ENCODE data around the gene CTBP1. TPM values are rescaled to one million over a fixed set of nuclear protein-coding genes. Genes with fewer than 3 reads are reported as not detected.

The CTBP1 gene
- polyA plus RNA-seq, 1 donor (not counting 4 experiments of a cell fraction or from before 2014, with no cell fraction given) = 46.9 TPM

DNA sequence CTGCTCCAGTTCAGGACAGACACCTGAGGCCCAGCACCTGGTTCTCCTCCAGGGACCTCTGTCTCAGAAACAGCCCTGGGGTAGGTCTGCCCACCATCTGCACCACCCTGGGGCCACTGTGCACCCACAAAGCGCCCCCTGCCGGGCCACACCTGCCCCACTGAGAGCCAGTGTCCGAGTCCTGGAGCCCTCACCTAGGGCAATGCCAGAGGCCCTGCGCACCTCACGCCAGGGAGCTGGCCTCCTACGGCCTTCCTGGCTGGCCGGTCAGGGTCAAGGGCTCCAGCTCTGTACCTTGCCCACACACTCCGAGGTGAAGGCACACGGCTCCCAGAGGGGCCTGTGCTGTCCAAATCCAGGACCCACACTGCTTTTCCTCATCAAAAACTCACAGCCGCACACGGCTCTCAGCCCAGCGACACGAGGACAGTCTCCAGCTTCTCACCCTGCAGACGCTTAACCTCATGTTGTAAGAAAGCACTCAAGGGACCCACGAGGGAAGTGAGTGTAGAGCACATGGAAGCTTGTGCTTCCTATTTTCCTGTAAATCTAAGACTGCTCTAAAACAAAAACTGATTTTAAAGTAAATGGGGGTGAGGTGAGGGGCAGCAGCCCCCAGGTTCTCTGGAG, 5.4 kb downstream of the CTBP1 start:
- H3K9ac ChIP-seq (ENCODE audit: control insufficient read depth, extremely low read depth, insufficient read depth, low read length) = no peak overlapping the region
- no peak overlapping the region for H3K4me3 ChIP-seq (ENCODE audit: control insufficient read depth in 2 of 3, extremely low read depth in 1 of 3, insufficient read depth in 2 of 3, low read depth in 1 of 3, low read length in 3 of 3)
- DNase-seq (ENCODE audit: low read depth, low spot score) = no peak
- peaks cover 43% of the 10 kb centered on the region for H4K20me1 ChIP-seq (ENCODE audit: control insufficient read depth, extremely low read depth, insufficient read depth, low read length)
- H2AFZ ChIP-seq (ENCODE audit: control insufficient read depth, low read length) = no peak overlapping the region
- no peak overlapping the region for H3K27ac ChIP-seq (ENCODE audit: control insufficient read depth, insufficient read depth, low read length)
- dilution Hi-C loops (cut with MboI; ENCODE audit: extremely low pct_ligation_motif_present, low sequenced_read_pairs) = no loop called here
- H3K4me2 ChIP-seq (ENCODE audit: control insufficient read depth, extremely low read depth, insufficient read depth, low read depth, low read length) = no peak overlapping the region
- H3K9me3 ChIP-seq (ENCODE audit: control insufficient read depth, low read depth, low read length) = no peaks in the 10 kb centered on the region
- peaks cover 88% of the 10 kb centered on the region for H3K79me2 ChIP-seq (ENCODE audit: control insufficient read depth, insufficient read depth, low read length)
- no peaks in the 10 kb centered on the region for H3K9me1 ChIP-seq (ENCODE audit: control insufficient read depth, extremely low read depth, insufficient read depth, low read length)
- TF ChIP-seq, protein P1, sequence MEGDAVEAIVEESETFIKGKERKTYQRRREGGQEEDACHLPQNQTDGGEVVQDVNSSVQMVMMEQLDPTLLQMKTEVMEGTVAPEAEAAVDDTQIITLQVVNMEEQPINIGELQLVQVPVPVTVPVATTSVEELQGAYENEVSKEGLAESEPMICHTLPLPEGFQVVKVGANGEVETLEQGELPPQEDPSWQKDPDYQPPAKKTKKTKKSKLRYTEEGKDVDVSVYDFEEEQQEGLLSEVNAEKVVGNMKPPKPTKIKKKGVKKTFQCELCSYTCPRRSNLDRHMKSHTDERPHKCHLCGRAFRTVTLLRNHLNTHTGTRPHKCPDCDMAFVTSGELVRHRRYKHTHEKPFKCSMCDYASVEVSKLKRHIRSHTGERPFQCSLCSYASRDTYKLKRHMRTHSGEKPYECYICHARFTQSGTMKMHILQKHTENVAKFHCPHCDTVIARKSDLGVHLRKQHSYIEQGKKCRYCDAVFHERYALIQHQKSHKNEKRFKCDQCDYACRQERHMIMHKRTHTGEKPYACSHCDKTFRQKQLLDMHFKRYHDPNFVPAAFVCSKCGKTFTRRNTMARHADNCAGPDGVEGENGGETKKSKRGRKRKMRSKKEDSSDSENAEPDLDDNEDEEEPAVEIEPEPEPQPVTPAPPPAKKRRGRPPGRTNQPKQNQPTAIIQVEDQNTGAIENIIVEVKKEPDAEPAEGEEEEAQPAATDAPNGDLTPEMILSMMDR (optimal IDR thresholded peaks at IDR 0.05 in 1 of 3, IDR thresholded peaks at IDR 0.05 in 1 of 3, conservative IDR thresholded peaks at IDR 0.05 in 1 of 3; ENCODE audit: extremely low read depth in 1 of 3, insufficient read depth in 2 of 3, low read length in 3 of 3) = no peak
- no peak for TF ChIP-seq EZH2 (IDR thresholded peaks at IDR 0.05; ENCODE audit: low read length)
- no peaks in the 10 kb centered on the region for H3K27me3 ChIP-seq (ENCODE audit: control insufficient read depth, extremely low read depth, insufficient read depth, low read length)
- no peak for FAIRE-seq
- H3K36me3 ChIP-seq (ENCODE audit: control insufficient read depth in 2 of 2, extremely low read depth in 1 of 2, insufficient read depth in 2 of 2, low read length in 2 of 2) = peaks cover 11 to 14% of the 10 kb centered on the region in 2 experiments
- H3K4me1 ChIP-seq (ENCODE audit: control insufficient read depth, extremely low read depth, insufficient read depth, low read length) = peaks cover 16% of the 10 kb centered on the region

DNA sequence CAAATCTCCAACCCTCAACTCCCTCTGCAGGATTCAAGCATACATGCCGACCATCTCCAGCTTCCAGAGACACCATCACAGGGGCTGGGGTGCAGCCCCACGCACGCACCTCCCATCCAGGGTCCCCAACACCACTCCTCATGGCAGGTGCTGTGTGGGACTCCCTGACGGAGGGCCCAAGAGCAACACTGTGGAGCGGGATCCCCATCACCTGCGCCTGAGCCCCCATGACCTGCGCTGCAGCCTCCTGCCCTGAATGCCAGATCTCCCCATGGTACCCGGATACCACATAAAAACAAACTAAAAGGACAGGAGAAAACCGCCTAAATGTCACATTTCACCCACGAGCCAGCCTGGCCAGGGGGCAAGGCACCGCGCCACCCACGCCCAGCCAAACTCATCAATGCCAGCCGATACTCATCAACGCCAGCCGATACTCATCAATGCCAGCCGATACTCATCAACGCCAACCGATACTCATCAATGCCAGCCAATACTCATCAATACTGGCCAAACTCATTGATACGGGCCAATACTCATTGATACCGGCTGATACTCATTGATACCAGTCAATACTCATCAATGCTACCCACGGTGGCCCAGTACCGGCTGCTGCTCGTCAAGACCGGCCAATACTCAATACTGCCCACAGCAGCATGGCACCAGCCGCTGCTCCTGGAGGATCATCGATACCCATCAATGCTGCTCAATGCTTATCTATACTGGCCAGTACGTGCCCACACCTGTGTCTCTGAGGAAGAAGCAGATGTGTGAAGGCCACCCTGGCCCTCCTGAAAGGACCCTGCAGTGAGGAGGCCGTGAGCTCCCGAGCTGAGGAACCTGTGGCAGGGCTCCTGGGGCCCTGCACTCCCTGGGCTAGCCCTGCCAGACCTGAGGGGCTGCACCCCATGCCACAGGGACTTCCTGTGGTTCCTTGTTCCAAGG, 6.2 kb downstream of the CTBP1 start:
- dilution Hi-C loops (cut with MboI; ENCODE audit: extremely low pct_ligation_motif_present, low sequenced_read_pairs) = no loop called here
- H3K27ac ChIP-seq (ENCODE audit: control insufficient read depth, insufficient read depth, low read length) = no peak overlapping the region
- no peak for DNase-seq (ENCODE audit: low read depth, low spot score)
- H3K9me3 ChIP-seq (ENCODE audit: control insufficient read depth, low read depth, low read length) = no peaks in the 10 kb centered on the region
- no peak overlapping the region for H3K9ac ChIP-seq (ENCODE audit: control insufficient read depth, extremely low read depth, insufficient read depth, low read length)
- H3K4me1 ChIP-seq (ENCODE audit: control insufficient read depth, extremely low read depth, insufficient read depth, low read length) = peaks cover 16% of the 10 kb centered on the region
- TF ChIP-seq EZH2 (IDR thresholded peaks at IDR 0.05; ENCODE audit: low read length) = no peak
- TF ChIP-seq, protein P1 (optimal IDR thresholded peaks at IDR 0.05 in 1 of 3, IDR thresholded peaks at IDR 0.05 in 1 of 3, conservative IDR thresholded peaks at IDR 0.05 in 1 of 3; ENCODE audit: extremely low read depth in 1 of 3, insufficient read depth in 2 of 3, low read length in 3 of 3) = no peak
- H3K4me3 ChIP-seq (ENCODE audit: control insufficient read depth in 2 of 3, extremely low read depth in 1 of 3, insufficient read depth in 2 of 3, low read depth in 1 of 3, low read length in 3 of 3) = no peak overlapping the region
- no peaks in the 10 kb centered on the region for H3K9me1 ChIP-seq (ENCODE audit: control insufficient read depth, extremely low read depth, insufficient read depth, low read length)
- peaks cover 44% of the 10 kb centered on the region for H4K20me1 ChIP-seq (ENCODE audit: control insufficient read depth, extremely low read depth, insufficient read depth, low read length)
- no peak overlapping the region for H2AFZ ChIP-seq (ENCODE audit: control insufficient read depth, low read length)
- peaks cover 93% of the 10 kb centered on the region for H3K79me2 ChIP-seq (ENCODE audit: control insufficient read depth, insufficient read depth, low read length)
- no peak for FAIRE-seq
- no peaks in the 10 kb centered on the region for H3K27me3 ChIP-seq (ENCODE audit: control insufficient read depth, extremely low read depth, insufficient read depth, low read length)
- H3K4me2 ChIP-seq (ENCODE audit: control insufficient read depth, extremely low read depth, insufficient read depth, low read depth, low read length) = no peak overlapping the region
- peaks cover 13 to 14% of the 10 kb centered on the region in 2 experiments for H3K36me3 ChIP-seq (ENCODE audit: control insufficient read depth in 2 of 2, extremely low read depth in 1 of 2, insufficient read depth in 2 of 2, low read length in 2 of 2)

Measured in keratinocyte (primary cell).